Caco-2 (cell line): ENCODE results near the gene CEP131. TPM values are rescaled to one million over a fixed set of nuclear protein-coding genes. Genes with fewer than 3 reads are reported as not detected.

ENCODE experiments used
- BruUV-seq: library from RNA; stranded (reverse); fragments of 400-500 nt; replicated peaks from 2 replicates; lab custom pipeline; 2021; lab: Mats Ljungman, UMichigan
- CTCF ChIA-PET: fragments of 300-600 bp; sonication (Branson Sonifier 250); formaldehyde crosslinking; loops from one replicate; lab custom pipeline; 2022; ENCODE audit warnings: antibody characterized with exemption; lab: Charles Lee
- POLR2A ChIA-PET: fragments of 300-600 bp; sonication (Branson Sonifier 250); formaldehyde crosslinking; loops from one replicate; lab custom pipeline; 2022; ENCODE audit warnings: antibody characterized with exemption; lab: Charles Lee
- DNase-seq, 2 experiments: peaks; one replicate each; pipeline versions ENCODE4 v3.0.0 to v3.0.0-alpha.2; 2020 to 2022
- H3K27me3 ChIP-seq: replicated peaks from 2 replicates; pipeline ENCODE4 v1.6.0; 2011; ENCODE audit warnings: low read length; ENCODE audit not compliant: control insufficient read depth, insufficient read depth
- H3K36me3 ChIP-seq: 2 replicates; pipeline ENCODE4 v1.5.1; 2011; ENCODE audit warnings: low read length; ENCODE audit not compliant: control insufficient read depth, insufficient read depth
- H3K4me1 ChIP-seq: fragments of 250-450 bp; sonication (Bioruptor Pico); 2 replicates; pipeline ENCODE4 v1.5.1; 2020; ENCODE audit warnings: mild to moderate bottlenecking
- H3K4me3 ChIP-seq: 2 replicates; pipeline ENCODE4 v1.5.1; 2011; ENCODE audit warnings: low read depth, mild to moderate bottlenecking, control low read depth, low read length
- H3K9me3 ChIP-seq: fragments of 250-450 bp; sonication (Bioruptor Pico); 2 replicates; pipeline ENCODE4 v1.5.1; 2020; ENCODE audit warnings: mild to moderate bottlenecking, moderate library complexity
- H3K27ac Mint-ChIP-seq: one replicate; pipeline ENCODE4 v1.8.0; 2022; ENCODE audit warnings: mixed read lengths; ENCODE audit not compliant: unreplicated experiment
- H3K27me3 Mint-ChIP-seq: one replicate; pipeline ENCODE4 v1.8.0; 2022; ENCODE audit warnings: mixed read lengths; ENCODE audit not compliant: insufficient read depth, unreplicated experiment
- H3K36me3 Mint-ChIP-seq: one replicate; pipeline ENCODE4 v1.8.0; 2022; ENCODE audit warnings: mild to moderate bottlenecking, mixed read lengths; ENCODE audit not compliant: insufficient read depth, unreplicated experiment
- H3K4me1 Mint-ChIP-seq: one replicate; pipeline ENCODE4 v1.8.0; 2022; ENCODE audit warnings: low read depth, mixed read lengths; ENCODE audit not compliant: unreplicated experiment
- H3K4me3 Mint-ChIP-seq: one replicate; pipeline ENCODE4 v1.8.0; 2022; ENCODE audit warnings: mild to moderate bottlenecking, moderate library complexity, mixed read lengths; ENCODE audit not compliant: unreplicated experiment
- H3K9me3 Mint-ChIP-seq: one replicate; pipeline ENCODE4 v1.8.0; 2022; ENCODE audit warnings: mixed read lengths; ENCODE audit not compliant: unreplicated experiment
- CTCF ChIP-seq, 2 experiments: fragments of 200-600 bp in 1 of 2; IDR thresholded peaks; 1 replicate in 1 of 2; 2 replicates in 1 of 2; pipeline versions ENCODE4 v1.5.1 to v1.8.0; 2011 to 2022; ENCODE audit warnings: antibody characterized with exemption in 1 of 2, control low read depth in 1 of 2, inconsistent platforms in 1 of 2, low read depth in 1 of 2, low read length in 1 of 2, mild to moderate bottlenecking in 1 of 2, moderate library complexity in 1 of 2; ENCODE audit not compliant: insufficient read depth in 1 of 2, severe bottlenecking in 1 of 2, unreplicated experiment in 1 of 2
- intact Hi-C: fragments of 100-400 bp; cut with micrococcal nuclease; formaldehyde crosslinking; loops from one replicate; pipeline ENCODE4 v1.10.0; 2022; ENCODE audit not compliant: unreplicated experiment
- total RNA-seq: library from RNA; stranded (reverse); gene quantifications from 2 replicates; pipeline ENCODE4 v1.2.3, GENCODE V29; 2022

The CEP131 gene
- total RNA-seq, 1 experiment from 2014 or later, result 28.4 TPM

- Mint-ChIP-seq H3K27me3 (no peaks in the 10 kb centered on the region), H3K36me3 (peaks cover 41% of the 10 kb centered on the region), H3K27ac (no peak overlapping the region), H3K9me3 (no peaks in the 10 kb centered on the region), H3K4me1 (no peaks in the 10 kb centered on the region), H3K4me3 (no peak overlapping the region)
- TF ChIP-seq CTCF (IDR thresholded peaks at IDR 0.05; ENCODE audit: insufficient read depth in 1 of 2, low read depth in 1 of 2, low read length in 1 of 2, severe bottlenecking in 1 of 2, unreplicated experiment in 1 of 2), result no peak
- Histone ChIP-seq H3K4me1 (no peaks in the 10 kb centered on the region), H3K9me3 (no peaks in the 10 kb centered on the region), H3K27me3 (no peaks in the 10 kb centered on the region), H3K4me3 (no peak overlapping the region), H3K36me3 (peaks cover 6% of the 10 kb centered on the region)
- ChIA-PET POLR2A (no interaction called here), CTCF (no interaction called here)
- intact Hi-C loops, result no loop called here
- DNase-seq, result no peak
- BruUV-seq, result no TSS peak
These were observed 40.8 kb upstream of the CEP131 start for GRCh38 chr17:81263371-81264181.

GRCh38 chr17:81261582-81262336 is 39.0 kb upstream of the CEP131 start:
- Mint-ChIP-seq H3K36me3 (peaks cover 28% of the 10 kb centered on the region), H3K9me3 (no peaks in the 10 kb centered on the region), H3K4me3 (no peak overlapping the region), H3K27me3 (no peaks in the 10 kb centered on the region), H3K4me1 (no peaks in the 10 kb centered on the region), H3K27ac (no peak overlapping the region)
- BruUV-seq, result no TSS peak
- Histone ChIP-seq H3K4me3 (no peak overlapping the region), H3K9me3 (no peaks in the 10 kb centered on the region), H3K36me3 (peaks cover 6% of the 10 kb centered on the region), H3K4me1 (no peaks in the 10 kb centered on the region), H3K27me3 (no peaks in the 10 kb centered on the region)
- intact Hi-C loops, result no loop called here
- CTCF ChIA-PET, result no interaction called here
- no peak for DNase-seq
- POLR2A ChIA-PET, result no interaction called here
- TF ChIP-seq CTCF (IDR thresholded peaks at IDR 0.05; ENCODE audit: insufficient read depth in 1 of 2, low read depth in 1 of 2, low read length in 1 of 2, severe bottlenecking in 1 of 2, unreplicated experiment in 1 of 2), result no peak

GRCh38 chr17:81261096-81261495 is 38.3 kb upstream of the CEP131 start:
- Histone ChIP-seq H3K36me3 (peaks cover 6% of the 10 kb centered on the region), H3K4me3 (no peak overlapping the region), H3K4me1 (no peaks in the 10 kb centered on the region), H3K27me3 (no peaks in the 10 kb centered on the region), H3K9me3 (no peaks in the 10 kb centered on the region)
- no peaks in the 10 kb centered on the region for H3K4me1 Mint-ChIP-seq
- H3K27ac Mint-ChIP-seq, result no peak overlapping the region
- H3K9me3 Mint-ChIP-seq, result no peaks in the 10 kb centered on the region
- H3K27me3 Mint-ChIP-seq, result no peaks in the 10 kb centered on the region
- no peak for DNase-seq
- ChIA-PET POLR2A (no interaction called here), CTCF (interaction anchor here (0.7 kb wide), 1 partner anchor 14 kb away, joined by 3 read pairs; no protein-coding TSS in a partner anchor)
- peaks cover 24% of the 10 kb centered on the region for H3K36me3 Mint-ChIP-seq
- TF ChIP-seq CTCF (IDR thresholded peaks at IDR 0.05; ENCODE audit: insufficient read depth in 1 of 2, low read depth in 1 of 2, low read length in 1 of 2, severe bottlenecking in 1 of 2, unreplicated experiment in 1 of 2), result no peak
- intact Hi-C loops, result no loop called here
- BruUV-seq, result no TSS peak
- no peak overlapping the region for H3K4me3 Mint-ChIP-seq
